Peyer's patch (tissue), 4 donors: Measurements from ENCODE around the gene SLC25A25. TPM values are rescaled to one million over a fixed set of nuclear protein-coding genes. Genes with fewer than 3 reads are reported as not detected.

ENCODE experiments used
- DNase-seq, 3 donors: peaks; one replicate each; pipeline ENCODE4 v3.0.0-alpha.2; 2017 to 2019
- H3K27ac ChIP-seq, 4 donors: fragments of 200-600 bp; sonication (generic); one replicate each; pipeline ENCODE4 v1.5.1; 2016 to 2019
- H3K27me3 ChIP-seq, 2 donors: fragments of 200-600 bp; sonication (generic); one replicate each; pipeline ENCODE4 v1.5.1; 2019
- H3K36me3 ChIP-seq, 3 donors: fragments of 200-600 bp; sonication (generic); one replicate each; pipeline ENCODE4 v1.5.1; 2016 to 2019
- H3K4me1 ChIP-seq, 4 donors: fragments of 200-600 bp; sonication (generic); one replicate each; pipeline ENCODE4 v1.5.1; 2016 to 2019
- H3K4me3 ChIP-seq, 4 donors: fragments of 200-600 bp; sonication (generic); 1 replicate in 3 of 4; 2 replicates in 1 of 4; pipeline ENCODE4 v1.5.1; 2016 to 2019; ENCODE audit warnings: mild to moderate bottlenecking in 1 of 4
- H3K9me3 ChIP-seq, 4 donors: fragments of 200-600 bp; sonication (generic); one replicate each; pipeline ENCODE4 v1.5.1; 2016 to 2019; ENCODE audit warnings: mild to moderate bottlenecking in 1 of 4
- POLR2A ChIP-seq, 2 donors: fragments of 450-650 bp; IDR thresholded peaks; one replicate each; pipeline ENCODE4 v1.5.1; 2017; ENCODE audit warnings: antibody characterized with exemption in 2 of 2, mild to moderate bottlenecking in 2 of 2, moderate library complexity in 2 of 2
- total RNA-seq, 4 donors: library from RNA; depleted of rRNA; stranded (reverse); fragments of >200 nt; gene quantifications; one replicate each; pipeline ENCODE4 v1.1.0, GENCODE V29; 2016
- TF ChIP-seq, protein P1 (sequence below), 6 experiments: fragments of 450-650 bp in 4 of 6; fragments of 200-600 bp in 2 of 6; sonication (generic) in 1 of 6; IDR thresholded peaks; one replicate each; pipeline ENCODE4 v1.5.1; 2017 to 2019; ENCODE audit warnings: antibody characterized with exemption in 6 of 6, mild to moderate bottlenecking in 3 of 6, moderate library complexity in 1 of 6

The SLC25A25 gene
- total RNA-seq, 4 donors from 2014 or later, result 18.2 to 44.1 (median 28.2) TPM

- Histone ChIP-seq H3K4me3 (no peak overlapping the region), H3K27ac (peak overlapping the region in 2 of 4 donors; percentile 64 to 73), H3K9me3 (no peaks in the 10 kb centered on the region), H3K36me3 (no peaks in the 10 kb centered on the region), H3K4me1 (peaks cover 0 to 55% (median 4%) of the 10 kb centered on the region in 4 donors), H3K27me3 (no peaks in the 10 kb centered on the region)
- TF ChIP-seq, protein P1, sequence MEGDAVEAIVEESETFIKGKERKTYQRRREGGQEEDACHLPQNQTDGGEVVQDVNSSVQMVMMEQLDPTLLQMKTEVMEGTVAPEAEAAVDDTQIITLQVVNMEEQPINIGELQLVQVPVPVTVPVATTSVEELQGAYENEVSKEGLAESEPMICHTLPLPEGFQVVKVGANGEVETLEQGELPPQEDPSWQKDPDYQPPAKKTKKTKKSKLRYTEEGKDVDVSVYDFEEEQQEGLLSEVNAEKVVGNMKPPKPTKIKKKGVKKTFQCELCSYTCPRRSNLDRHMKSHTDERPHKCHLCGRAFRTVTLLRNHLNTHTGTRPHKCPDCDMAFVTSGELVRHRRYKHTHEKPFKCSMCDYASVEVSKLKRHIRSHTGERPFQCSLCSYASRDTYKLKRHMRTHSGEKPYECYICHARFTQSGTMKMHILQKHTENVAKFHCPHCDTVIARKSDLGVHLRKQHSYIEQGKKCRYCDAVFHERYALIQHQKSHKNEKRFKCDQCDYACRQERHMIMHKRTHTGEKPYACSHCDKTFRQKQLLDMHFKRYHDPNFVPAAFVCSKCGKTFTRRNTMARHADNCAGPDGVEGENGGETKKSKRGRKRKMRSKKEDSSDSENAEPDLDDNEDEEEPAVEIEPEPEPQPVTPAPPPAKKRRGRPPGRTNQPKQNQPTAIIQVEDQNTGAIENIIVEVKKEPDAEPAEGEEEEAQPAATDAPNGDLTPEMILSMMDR (IDR thresholded peaks at IDR 0.05), result no peak
- no peak for TF ChIP-seq POLR2A (IDR thresholded peaks at IDR 0.05)
- DNase-seq, result no peak
Measured at GRCh38 chr9:128080206-128080605, 12.2 kb downstream of the SLC25A25 start.

DNA sequence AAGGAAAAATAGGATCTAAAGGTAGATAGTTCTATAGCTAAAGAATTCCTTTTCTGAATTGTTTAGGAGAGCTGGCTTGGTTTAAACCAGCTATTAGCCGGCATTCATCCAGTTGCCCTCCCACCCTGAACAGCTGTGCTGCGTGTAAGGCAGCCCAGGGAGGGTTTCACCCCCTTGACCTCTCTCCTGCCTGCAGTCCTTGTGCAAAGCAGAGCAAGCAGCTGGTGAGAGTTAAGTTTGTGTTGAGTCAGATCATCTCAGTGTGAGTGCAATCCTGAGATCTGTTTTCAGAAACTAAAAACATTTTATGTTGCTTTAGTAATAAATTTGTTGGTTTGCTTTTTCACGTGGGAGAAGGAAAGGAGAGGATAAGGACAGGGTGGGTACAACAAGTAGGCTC is 13.0 kb downstream of the SLC25A25 start:
- Histone ChIP-seq H3K27me3 (no peaks in the 10 kb centered on the region), H3K4me3 (no peak overlapping the region), H3K4me1 (peaks cover 0 to 55% (median 4%) of the 10 kb centered on the region in 4 donors), H3K36me3 (no peaks in the 10 kb centered on the region), H3K9me3 (no peaks in the 10 kb centered on the region), H3K27ac (peak overlapping the region; percentile 25 to 73 (median 59))
- TF ChIP-seq, protein P1 (IDR thresholded peaks at IDR 0.05), result no peak
- TF ChIP-seq POLR2A (IDR thresholded peaks at IDR 0.05), result no peak
- DNase-seq, result no peak

GRCh38 chr9:128082151-128082550 is 14.1 kb downstream of the SLC25A25 start:
- no peak for DNase-seq
- TF ChIP-seq, protein P1 (IDR thresholded peaks at IDR 0.05), result no peak
- no peak for TF ChIP-seq POLR2A (IDR thresholded peaks at IDR 0.05)

DNA sequence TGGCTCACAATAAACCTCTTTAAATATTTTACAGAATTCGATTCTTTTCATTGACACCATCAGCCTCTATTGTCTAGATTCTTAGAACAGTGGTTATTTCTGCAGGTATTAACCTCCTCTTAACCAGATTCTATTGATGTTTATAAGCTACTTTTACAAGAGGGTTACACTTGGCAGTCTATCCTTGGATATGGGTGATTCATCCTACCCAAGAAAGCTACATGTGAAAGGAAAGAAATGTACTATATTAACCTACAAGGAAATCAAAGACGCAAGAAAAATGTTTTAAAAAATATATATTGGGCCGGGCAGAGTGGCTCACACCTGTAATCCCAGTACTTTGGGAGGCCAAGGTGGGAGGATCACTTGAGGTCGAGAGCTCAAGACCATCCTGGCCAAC is 16.7 kb downstream of the SLC25A25 start:
- Histone ChIP-seq H3K27ac (no peak overlapping the region), H3K27me3 (no peaks in the 10 kb centered on the region), H3K4me3 (no peak overlapping the region), H3K36me3 (no peaks in the 10 kb centered on the region), H3K4me1 (peaks cover 0 to 34% (median 0%) of the 10 kb centered on the region in 4 donors), H3K9me3 (no peaks in the 10 kb centered on the region)
- no peak for TF ChIP-seq POLR2A (IDR thresholded peaks at IDR 0.05)
- TF ChIP-seq, protein P1 (IDR thresholded peaks at IDR 0.05), result no peak
- no peak for DNase-seq

More at GRCh38 chr9:128082151-128082550, 14.1 kb downstream of the SLC25A25 start:
- H3K27ac ChIP-seq, result peak overlapping the region in 2 of 4 donors; percentile 55 to 73
- no peaks in the 10 kb centered on the region for H3K36me3 ChIP-seq
- H3K9me3 ChIP-seq, result no peaks in the 10 kb centered on the region
- no peaks in the 10 kb centered on the region for H3K27me3 ChIP-seq
- no peak overlapping the region for H3K4me3 ChIP-seq
- peaks cover 0 to 51% (median 4%) of the 10 kb centered on the region in 4 donors for H3K4me1 ChIP-seq

GRCh38 chr9:128085943-128086342 is 17.9 kb downstream of the SLC25A25 start:
- no peaks in the 10 kb centered on the region for H3K9me3 ChIP-seq
- H3K27ac ChIP-seq, result peak overlapping the region in 2 of 4 donors; percentile 12 to 20
- peaks cover 0 to 30% (median 0%) of the 10 kb centered on the region in 4 donors for H3K4me1 ChIP-seq
- no peak for DNase-seq
- no peak for TF ChIP-seq POLR2A (IDR thresholded peaks at IDR 0.05)
- H3K4me3 ChIP-seq, result no peak overlapping the region
- no peaks in the 10 kb centered on the region for H3K36me3 ChIP-seq
- H3K27me3 ChIP-seq, result no peaks in the 10 kb centered on the region

DNA sequence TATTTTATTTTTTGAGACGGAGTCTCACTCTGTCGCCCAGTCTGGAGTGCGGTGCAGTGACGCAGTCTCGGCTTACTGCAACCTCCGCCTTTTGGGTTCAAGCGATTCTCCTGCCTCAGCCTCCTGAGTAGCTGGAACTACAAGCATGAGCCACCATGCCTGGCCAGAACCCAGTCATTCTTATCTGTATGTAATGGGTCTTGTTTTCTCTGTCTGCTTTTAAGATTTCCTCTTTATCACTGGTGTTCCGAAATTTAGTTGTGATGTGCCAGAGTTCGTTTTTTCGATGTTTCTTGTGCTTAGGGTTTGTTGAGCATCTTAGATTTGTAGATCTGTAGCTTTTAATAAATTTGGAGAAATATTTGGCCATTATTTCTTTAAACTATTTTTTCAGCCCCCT is 19.2 kb downstream of the SLC25A25 start:
- no peak for DNase-seq
- no peaks in the 10 kb centered on the region for H3K36me3 ChIP-seq
- TF ChIP-seq, protein P1 (IDR thresholded peaks at IDR 0.05), result no peak
- no peak for TF ChIP-seq POLR2A (IDR thresholded peaks at IDR 0.05)
- H3K4me1 ChIP-seq, result peaks cover 0 to 30% (median 0%) of the 10 kb centered on the region in 4 donors
- no peak overlapping the region for H3K4me3 ChIP-seq
- no peak overlapping the region for H3K27ac ChIP-seq
- no peaks in the 10 kb centered on the region for H3K9me3 ChIP-seq
- H3K27me3 ChIP-seq, result no peaks in the 10 kb centered on the region
